BE2C (cell line): ENCODE results near the gene CYP21A2.

ENCODE experiments used
- DNase-seq: peaks from one replicate; pipeline ENCODE4 v3.0.0-alpha.2; 2020
- H3K27me3 ChIP-seq: fragments of 250-450 bp; sonication (Bioruptor Pico); 2 replicates; pipeline ENCODE4 v1.5.1; 2020; ENCODE audit warnings: mild to moderate bottlenecking
- H3K36me3 ChIP-seq: fragments of 250-450 bp; sonication (Bioruptor Pico); 2 replicates; pipeline ENCODE4 v1.5.1; 2020; ENCODE audit warnings: mild to moderate bottlenecking
- H3K4me1 ChIP-seq: fragments of 250-450 bp; sonication (Bioruptor Pico); 2 replicates; pipeline ENCODE4 v1.5.1; 2020
- H3K4me3 ChIP-seq: 2 replicates; pipeline ENCODE4 v1.5.1; 2011; ENCODE audit warnings: low read depth, low read length
- H3K9me3 ChIP-seq: fragments of 250-450 bp; sonication (Bioruptor Pico); 2 replicates; pipeline ENCODE4 v1.5.1; 2020
- CTCF ChIP-seq: IDR thresholded peaks from 2 replicates; pipeline ENCODE4 v1.5.1; 2012; ENCODE audit warnings: mild to moderate bottlenecking, low read depth, low read length

CYP21A2 gene

DNA sequence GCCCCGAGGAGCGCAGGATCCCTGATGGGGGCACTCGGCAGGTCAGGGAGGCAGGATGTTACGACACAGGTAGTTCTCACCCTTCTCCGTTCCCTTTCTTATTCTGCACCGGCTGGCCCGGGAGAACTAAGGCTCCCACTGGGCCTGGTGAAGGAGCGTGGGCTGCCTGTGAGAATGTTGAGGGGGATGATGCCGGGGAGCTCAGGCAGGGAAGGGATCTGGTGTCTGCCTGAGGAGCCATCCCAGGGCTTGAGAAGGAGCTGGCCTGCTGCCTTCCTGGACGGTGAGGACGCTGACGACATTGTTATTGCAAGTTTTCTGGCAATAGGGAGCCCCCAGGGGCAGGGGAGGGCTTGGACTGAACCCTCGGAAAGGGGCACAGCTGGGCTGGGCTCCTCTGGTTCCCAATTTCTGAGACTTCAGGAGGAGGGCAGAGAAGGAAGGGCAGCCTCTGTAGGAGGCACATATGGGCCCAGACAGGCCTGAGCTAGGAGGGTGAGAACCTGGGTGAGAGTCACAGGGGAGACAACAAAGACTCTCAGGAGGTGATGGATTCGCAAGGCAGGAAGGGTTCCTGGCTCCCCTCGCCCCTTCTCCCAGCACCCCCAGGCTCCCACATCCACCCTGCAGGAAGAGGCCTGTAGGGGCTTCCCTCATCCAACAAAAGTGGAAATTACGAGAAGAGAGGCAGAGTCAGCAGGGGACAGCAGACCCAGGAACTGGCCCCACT, 32.8 kb downstream of the CYP21A2 start:
- Histone ChIP-seq H3K27me3 (peaks cover 10% of the 10 kb centered on the region; the same call in 1 of the 2 replicates), H3K36me3 (no peaks in the 10 kb centered on the region)
- no peak for TF ChIP-seq CTCF

GRCh38 chr6:32073101-32073500, 34.9 kb downstream of the CYP21A2 start:
- Histone ChIP-seq H3K36me3 (no peaks in the 10 kb centered on the region), H3K4me3 (no peak overlapping the region), H3K9me3 (no peaks in the 10 kb centered on the region), H3K4me1 (no peaks in the 10 kb centered on the region), H3K27me3 (peaks cover 7% of the 10 kb centered on the region; the same call in 1 of the 2 replicates)
- DNase-seq, result no peak
- no peak for TF ChIP-seq CTCF

More for the DNA sequence above, 32.8 kb downstream of the CYP21A2 start:
- no peak for DNase-seq
- no peaks in the 10 kb centered on the region for H3K4me1 ChIP-seq
- H3K4me3 ChIP-seq, result no peak overlapping the region
- no peaks in the 10 kb centered on the region for H3K9me3 ChIP-seq

GRCh38 chr6:32073613-32074012, 35.4 kb downstream of the CYP21A2 start:
- H3K36me3 ChIP-seq, result no peaks in the 10 kb centered on the region
- TF ChIP-seq CTCF, result no peak
- H3K9me3 ChIP-seq, result no peaks in the 10 kb centered on the region
- no peaks in the 10 kb centered on the region for H3K4me1 ChIP-seq
- no peak overlapping the region for H3K4me3 ChIP-seq
- DNase-seq, result no peak
- peaks cover 7% of the 10 kb centered on the region; the same call in 1 of the 2 replicates for H3K27me3 ChIP-seq

GRCh38 chr6:32074996-32075532, 36.8 kb downstream of the CYP21A2 start:
- H3K9me3 ChIP-seq, result no peaks in the 10 kb centered on the region
- H3K4me3 ChIP-seq, result no peak overlapping the region
- no peaks in the 10 kb centered on the region for H3K4me1 ChIP-seq
- no peak for DNase-seq
- no peaks in the 10 kb centered on the region for H3K36me3 ChIP-seq
- H3K27me3 ChIP-seq, result peaks cover 5% of the 10 kb centered on the region; the same call in 1 of the 2 replicates
- no peak for TF ChIP-seq CTCF

DNA sequence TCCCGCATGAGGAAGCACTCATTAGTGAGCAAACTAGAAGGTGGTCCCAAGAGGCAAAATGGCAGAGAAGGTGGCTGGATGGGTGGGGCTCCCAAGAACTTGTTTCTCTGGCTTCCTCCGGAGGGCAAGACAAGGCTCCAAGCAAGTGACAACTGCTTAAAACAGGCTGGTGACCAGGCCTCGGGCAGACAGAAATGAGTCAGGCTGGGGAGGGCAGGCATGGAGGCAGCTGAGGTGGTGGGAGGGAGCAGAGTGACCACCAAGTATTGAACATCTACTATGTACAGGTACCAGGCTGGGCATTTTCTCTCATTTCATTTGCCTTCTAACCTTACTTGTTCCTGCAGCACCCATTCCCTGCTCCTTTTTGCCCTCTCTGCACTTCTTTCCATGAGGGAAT, 37.6 kb downstream of the CYP21A2 start:
- Histone ChIP-seq H3K27me3 (peaks cover 2% of the 10 kb centered on the region; the same call in 1 of the 2 replicates), H3K4me1 (no peaks in the 10 kb centered on the region), H3K36me3 (no peaks in the 10 kb centered on the region), H3K9me3 (no peaks in the 10 kb centered on the region), H3K4me3 (no peak overlapping the region)
- no peak for DNase-seq
- TF ChIP-seq CTCF, result no peak

DNA sequence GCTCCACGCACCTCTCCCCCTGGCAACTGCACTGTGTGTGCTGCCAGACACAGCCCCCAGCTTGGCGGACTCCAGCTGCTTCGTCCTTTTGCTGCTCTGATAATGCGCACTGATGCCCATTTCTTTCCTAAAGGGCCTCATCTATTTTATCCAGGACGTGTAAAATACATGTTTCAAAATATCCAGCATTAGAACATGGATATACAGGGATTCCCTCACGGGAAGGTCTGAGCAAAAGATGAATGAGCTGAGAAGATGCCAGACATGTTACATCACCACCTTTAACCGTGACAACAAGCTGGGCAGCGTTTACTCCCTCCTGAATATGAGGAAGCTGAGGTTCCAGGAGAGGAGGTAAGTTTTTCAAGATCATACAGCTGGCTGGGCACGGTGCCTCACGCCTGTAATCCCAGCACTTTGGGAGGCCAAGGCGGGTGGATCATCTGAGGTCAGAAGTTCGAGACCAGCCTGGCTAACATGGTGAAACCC, 38.1 kb downstream of the CYP21A2 start:
- Histone ChIP-seq H3K9me3 (no peaks in the 10 kb centered on the region), H3K4me1 (no peaks in the 10 kb centered on the region), H3K27me3 (peaks cover 5% of the 10 kb centered on the region; the same call in 1 of the 2 replicates), H3K36me3 (no peaks in the 10 kb centered on the region), H3K4me3 (no peak overlapping the region)
- DNase-seq, result no peak
- TF ChIP-seq CTCF, result no peak
